GM18508 (cell line): ENCODE results near the gene EIF4E3.

Source experiments
- ATAC-seq: cut with Tn5 transposase; IDR thresholded peaks from one replicate; pipeline ENCODE4 v1.9.1; 2021; ENCODE audit warnings: moderate number of reproducible peaks; ENCODE audit not compliant: insufficient read depth, unreplicated experiment

Gene EIF4E3

DNA sequence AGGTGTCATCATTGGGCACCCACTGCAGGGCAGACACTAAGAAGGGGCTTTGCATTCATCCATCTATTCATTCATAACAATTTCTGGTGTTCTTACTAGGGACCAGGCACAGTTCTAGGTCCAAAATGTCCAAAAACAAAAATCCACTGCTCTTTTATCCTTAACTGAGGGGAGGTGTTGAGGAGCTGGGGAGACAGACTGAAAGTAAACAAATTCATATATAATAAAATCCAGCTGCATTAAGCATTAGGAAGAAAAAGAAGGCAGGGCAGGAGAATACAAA is 1.1 kb downstream of the EIF4E3 start:
- ATAC-seq = no peak

DNA sequence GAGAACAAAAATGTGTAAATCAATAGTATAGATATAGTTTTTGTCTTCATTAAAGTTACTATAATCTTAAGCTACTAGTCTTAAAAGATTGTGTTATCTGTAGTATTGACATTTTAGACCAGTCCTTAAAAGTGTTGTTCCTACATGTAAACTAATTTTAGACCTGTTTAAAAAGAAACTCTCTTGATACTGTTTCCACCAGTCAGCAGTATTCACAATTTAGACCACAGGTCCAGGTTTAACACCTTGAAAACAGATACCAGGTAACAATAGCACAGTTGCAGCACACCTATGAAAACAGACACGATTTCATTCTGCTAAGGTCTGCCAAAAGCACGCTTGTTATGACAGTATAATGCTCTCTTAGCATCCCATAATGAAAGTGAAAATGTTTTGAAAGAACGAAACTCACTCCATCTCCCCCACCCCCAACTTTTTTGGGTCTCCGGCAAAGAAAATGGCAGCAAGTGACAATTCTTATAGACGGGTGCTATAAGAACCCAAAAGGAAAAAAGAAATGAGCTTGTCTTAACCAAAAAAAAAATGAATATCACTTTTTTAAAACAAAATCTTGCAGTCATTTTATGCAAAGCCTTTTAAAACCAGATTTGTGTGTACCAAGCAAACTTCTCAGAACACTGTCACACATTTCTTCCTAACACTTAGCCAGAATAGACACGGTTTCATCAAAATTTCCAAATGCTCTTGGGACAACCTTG is 1.6 kb downstream of the EIF4E3 start:
- ATAC-seq = peak; percentile 50

DNA sequence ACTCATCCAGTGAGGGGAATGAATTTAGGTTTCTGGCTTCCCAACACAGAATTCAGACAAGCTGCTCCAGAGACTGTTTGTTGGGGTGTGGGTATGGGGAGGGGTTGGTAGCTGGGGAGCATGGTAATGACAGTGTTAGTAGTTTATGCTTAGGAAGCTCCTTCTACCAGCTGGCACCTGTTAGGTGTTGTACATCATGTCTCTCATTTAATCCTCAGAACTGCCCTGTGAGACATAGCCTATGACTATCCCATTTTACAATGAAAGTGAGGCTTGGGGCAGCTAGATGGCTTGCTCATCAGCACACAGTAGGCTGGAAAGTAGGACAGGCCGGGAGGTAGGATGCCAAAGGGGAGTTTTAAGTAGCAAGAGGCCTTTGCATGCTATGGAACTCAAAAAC is 2.5 kb downstream of the EIF4E3 start:
- ATAC-seq = no peak

DNA sequence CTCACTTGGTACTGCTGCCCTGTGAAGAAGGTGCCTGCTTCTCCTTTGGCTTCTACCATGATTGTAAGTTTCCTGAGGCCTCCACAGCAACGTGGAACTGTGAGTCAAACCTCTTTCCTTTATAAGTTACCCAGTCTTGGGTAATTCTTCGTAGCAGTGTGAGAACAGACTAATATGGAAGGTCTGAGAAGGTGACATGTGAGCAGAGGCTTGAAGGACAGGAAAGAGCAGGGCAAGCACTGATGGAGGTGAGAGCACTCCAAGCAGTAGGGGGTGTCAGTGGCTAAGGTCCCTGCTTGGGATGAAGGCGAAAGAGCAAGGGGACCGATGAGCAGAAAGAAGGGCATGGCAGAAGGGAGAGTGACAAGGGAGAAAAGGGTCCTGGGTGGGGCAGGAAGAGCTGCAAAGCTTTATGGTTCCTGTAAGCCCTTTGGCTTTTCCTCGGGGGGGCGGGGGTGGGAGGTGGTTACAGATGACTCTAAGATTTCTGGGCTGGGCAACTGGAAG is 3.5 kb downstream of the EIF4E3 start:
- no peak for ATAC-seq

DNA sequence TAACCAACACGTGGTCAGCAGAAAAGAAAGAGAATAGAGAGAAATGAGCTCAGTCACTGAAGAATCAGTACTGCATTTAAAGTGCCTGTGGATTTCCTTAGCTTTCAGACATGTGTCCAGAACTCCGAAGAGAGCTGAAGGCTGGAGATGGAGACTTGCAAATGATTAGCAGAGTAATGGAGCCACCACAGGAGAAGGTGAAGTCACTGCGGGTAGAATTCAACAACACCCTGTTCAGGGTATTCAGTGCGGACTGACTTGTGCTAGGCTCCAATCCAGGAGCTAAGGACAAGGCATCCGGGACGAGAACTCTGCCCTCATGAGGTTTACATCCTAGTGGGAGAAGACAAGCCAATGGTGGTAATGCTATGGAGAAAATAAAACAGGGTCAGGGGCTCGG is 4.2 kb downstream of the EIF4E3 start:
- ATAC-seq = no peak

DNA sequence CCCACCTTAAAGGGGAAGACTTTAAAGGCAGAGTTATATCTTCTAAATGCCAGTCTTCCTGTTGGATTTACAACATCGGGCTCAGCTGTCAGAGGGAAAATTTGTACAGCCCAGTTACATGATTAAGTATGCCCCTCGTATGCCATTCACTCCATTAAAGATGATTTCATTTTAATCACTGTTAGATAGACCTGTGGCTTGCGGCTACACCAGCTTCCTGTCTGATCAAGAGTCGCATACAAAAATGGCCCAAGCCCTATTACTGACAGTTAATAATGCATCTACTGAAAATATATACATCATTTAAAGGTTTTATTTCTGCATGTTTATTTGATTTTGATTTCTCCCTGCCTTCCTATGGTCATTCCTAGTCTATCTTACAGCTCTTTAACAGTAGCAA is 7.1 kb downstream of the EIF4E3 start:
- ATAC-seq = no peak

DNA sequence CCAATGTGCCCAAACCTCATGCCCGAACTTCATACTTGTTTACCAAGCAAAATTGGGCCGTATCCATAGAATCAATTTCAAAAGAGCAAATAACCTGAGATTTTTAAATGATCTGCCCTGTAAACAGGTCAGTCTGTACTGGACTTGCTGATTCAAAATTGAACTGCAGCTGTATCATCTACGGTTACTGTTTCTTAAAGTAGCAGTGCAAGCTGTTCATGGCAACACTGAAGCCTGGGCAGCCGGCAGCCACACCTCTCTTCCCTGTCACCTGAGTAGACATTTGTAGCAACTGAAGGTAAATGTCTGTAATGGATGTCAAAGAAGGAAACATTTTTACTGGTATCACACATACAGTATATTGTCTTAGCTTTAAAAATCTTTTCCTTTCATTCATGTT is 10.6 kb downstream of the EIF4E3 start:
- no peak for ATAC-seq

DNA sequence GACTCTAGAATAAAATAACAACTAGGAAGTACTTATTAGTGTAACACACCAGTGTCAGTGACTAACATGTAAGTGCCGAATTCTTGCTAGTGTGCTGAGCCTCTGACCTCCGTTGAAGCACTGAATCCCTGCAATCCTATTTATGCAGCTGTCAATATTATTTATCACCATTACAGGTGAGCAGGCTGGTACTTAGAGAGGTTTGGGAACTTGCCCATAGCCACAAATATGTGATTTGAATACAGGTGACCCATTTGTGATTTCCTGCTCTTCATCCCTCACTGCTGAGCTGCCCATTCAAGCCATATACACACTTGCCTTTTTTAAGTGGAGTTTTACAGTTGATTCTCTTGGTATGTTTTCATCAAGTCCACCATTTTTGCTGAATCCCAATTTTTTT is 12.2 kb downstream of the EIF4E3 start:
- ATAC-seq = no peak

DNA sequence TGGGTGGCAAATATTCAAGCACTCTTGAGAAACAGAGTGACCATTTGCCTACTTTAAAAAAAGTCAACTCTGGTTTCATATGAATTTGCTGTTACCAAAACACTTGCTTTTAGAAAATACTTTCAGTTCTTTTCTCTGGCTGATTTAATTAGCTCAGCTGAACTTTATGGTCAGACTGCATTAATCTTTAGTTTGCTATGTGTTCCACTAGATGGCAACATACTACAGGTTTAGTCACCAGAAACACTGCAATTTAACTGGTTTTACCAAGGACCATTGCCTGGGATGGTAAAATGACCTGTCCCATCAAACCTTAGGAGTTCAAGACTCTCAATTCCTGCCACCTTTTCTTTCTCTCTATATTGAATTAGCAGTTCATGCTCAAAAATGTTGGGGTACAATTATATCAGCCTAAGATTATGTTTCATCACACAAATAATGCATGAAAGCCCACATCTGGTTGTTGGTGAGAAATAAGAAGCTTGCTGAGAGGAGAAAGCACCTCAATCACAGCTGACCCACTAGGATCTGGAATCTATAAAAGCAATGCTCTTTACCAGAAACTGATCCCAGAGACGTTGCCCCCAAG is 14.2 kb downstream of the EIF4E3 start:
- ATAC-seq = peak; percentile 71

DNA sequence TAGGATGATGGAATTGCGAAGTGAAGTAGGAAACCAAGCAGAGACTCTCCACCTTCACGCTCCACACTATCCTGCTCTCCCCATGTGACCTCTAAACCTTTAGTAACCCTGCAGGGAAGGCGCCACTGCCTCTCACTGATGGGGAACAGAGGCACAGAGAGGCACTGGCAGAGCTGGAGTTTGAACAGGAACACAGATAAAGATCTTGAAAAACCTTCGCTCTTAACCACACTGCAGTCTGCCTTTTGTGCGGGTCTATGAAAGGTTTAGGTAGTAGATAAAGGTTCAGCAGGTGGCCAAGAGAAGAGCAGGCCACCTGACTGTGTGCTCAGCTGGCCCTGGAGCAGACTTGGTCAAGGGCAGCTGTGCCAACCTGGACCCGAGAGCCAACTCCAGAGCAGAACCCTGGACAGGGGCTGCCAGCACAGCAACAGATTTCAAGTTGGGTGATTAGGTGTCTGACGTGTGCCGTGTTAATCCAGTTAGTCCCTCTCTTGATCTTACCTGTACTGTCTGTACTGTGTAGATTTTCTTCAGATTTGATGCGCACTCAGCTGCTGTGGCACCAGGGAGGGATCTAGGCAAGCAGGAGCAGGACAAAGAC is 15.2 kb downstream of the EIF4E3 start:
- ATAC-seq = no peak

DNA sequence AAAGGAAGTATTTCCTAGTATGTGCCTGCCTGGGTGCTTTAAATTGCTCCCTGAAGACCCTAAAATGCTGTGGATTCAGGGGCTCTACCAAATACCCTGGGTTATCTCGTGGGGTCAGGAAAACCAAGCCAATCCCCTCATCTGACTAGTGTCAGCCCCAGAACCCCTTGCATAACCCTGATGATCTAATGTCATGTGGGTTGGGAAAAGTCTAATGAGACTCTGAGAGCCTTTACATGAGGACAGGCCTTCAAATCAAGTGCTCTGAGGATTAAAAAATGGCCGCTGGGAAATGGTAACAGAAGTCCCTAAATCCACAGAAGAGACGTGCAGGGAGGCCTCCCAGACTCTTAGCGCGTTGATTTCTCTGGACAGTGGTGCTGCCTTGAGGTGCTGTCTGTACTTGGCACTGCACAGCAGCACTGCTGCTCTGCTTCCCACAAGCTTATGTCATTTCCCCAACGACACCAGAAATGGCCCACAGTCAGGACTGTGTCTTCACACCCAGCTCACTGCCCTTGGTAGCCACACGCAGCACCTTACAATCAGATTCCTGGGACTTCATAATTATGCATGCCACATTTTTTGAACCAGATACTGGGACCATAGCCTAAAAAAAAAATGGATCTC is 16.6 kb downstream of the EIF4E3 start:
- no peak for ATAC-seq

DNA sequence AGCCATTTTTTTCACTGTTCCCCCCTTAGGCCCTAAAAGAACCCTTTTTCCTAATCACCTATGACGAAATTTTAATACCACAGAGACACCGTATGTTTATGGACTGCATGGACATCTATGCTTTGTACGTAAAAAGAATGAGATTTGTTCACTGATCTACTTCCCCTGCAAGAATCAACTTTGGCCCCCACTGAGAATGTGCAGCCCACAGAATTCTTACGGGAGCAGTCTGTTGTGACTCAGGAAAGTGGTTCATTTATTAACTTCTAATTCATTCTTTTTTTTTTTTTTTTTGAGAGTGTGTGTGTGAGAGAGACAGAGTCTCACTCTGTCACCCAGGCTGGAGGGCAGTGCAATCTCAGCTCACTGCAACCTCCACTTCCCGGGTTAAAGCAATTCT is 17.6 kb downstream of the EIF4E3 start:
- no peak for ATAC-seq

DNA sequence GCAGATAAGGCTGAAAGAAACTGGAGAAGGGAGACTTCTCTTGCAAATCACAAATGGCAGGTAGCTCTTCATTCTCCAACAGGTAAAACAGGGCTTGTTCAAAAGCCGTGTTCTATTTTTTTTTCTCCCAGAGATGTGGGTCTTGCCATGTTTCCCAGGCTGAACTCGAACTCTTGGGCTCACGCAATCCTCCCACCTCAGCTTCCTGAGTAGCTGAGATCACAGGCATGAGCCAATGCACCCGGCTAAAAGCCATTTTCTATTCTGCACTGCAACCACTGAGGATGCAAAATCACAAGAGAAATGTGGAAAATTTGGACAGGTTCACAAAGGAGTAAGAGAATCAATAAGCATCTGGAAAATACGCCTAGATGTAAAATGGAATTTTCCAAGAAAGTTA is 19.5 kb downstream of the EIF4E3 start:
- no peak for ATAC-seq

DNA sequence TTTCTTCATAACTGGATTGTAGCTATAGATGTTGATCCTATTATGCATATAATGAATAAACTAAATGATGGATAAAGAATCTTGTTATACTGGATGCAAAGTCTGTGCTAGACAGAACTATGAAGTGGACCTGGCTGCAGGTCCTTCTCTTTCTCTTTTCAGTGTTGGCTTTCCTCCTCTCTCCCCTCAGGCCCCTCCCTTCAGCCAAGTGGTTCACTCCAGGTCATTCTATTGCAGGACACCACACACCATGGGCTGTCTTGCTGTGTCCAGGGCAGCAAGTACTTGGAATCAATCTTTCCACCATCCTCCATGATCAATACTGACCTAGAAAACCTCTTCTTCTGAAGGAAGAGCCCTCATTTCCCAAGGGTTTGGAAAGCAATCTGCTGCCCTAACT is 20.3 kb downstream of the EIF4E3 start:
- no peak for ATAC-seq

DNA sequence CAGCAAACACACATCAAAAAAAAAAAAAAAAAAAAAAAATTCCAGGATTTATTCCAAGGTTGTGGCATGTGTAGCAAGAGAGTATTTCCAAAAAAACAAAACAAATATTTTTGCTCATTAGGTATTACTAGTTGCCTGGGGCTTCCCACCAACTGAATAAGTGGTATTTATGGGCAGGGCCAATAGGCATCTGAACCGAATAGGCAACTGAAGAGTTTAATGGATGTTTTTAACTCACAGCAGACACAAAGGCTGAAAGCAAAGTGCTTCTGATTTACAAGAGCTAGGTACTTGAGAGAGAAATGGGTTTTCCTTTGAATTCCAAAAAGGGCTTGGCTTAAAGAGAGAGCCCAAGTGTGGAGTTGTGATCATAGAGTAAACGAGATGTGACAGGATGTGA is 21.4 kb downstream of the EIF4E3 start:
- no peak for ATAC-seq

DNA sequence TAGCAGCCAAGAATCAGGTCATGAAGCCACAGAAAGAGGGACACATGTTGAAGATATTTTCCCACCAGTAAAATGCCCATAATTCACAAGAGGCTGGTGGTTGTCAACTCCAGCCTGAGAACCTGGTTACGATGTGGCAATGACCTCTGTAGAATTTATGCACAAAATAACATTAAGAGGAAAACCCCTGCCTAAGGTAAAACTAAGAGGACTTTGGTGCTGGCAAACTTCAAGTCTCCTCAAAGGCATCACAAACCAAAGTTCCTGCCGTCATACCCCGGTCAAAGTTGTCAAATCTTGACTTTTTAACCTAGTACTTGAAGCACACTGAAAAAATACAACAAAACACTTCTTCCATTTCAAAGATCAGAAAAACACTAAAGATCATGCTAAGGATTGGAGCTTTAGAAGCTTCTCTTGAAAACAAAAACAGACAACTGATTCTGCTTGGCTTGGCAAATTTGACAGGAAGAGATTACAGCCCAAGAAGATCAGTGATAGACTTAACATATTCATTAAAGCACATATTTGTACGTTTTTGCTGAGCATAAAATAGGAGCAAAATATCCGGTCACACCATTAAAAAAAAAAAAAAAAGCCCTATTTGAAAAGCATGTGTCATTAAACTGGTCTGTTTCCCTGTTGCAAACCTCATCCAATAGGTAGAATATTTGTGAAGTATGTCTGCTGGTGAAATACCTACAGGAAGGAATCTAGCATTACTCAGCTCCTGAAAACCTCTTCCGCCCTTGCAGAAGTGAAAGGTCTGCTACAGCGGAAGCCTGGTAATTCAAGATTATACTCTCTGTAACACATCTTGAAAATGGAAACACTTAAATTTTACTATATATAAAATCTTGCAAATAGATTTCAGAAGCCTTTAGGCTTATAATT is 22.8 kb downstream of the EIF4E3 start:
- ATAC-seq = peak; percentile 70

DNA sequence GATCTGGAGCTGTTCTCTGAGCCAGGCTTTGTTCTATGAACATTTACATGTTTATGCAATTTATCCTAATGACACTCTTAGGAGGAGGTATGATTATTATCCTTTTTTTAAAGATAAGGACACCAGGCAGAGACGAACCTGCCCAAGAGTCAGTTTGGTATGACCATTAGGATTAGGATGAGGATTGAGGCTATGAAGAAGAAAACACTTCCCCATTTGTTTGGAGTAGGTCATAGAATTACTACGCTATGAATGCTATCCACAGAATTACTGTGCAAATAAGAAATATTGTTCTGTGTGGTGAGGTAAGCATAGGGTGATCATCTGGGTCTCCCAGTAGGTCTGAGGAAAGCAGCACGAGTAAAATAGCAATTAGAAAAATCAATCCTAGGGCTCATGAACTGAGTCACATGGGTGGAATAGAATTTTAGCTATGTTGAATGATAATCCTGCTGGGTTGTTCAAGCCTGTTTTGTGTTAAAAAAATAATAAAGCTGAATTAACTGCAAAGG is 23.9 kb downstream of the EIF4E3 start:
- ATAC-seq = no peak

DNA sequence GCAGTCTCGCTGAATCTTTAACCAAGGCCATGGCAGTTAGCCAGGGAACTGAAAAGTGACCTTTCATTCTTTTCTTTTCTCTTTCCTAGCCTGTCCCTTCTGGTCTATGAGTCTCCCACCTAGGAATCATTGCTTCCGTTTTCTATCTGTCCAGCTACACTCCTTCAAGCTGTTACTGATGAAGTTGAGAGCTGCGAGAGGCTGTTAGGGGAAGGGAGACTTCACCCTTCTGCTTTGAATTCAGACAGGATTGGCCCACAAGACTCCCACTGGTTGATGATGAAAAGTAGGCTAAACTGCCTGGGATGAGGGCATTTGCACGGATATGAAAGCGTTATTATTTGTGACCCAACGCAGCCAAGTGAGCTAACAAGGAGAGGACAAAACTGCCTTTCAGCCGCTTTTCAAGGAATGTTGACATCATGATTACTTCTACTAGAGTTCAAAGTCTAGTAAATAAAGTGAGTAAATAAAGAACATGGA is 30.2 kb downstream of the EIF4E3 start:
- no peak for ATAC-seq

DNA sequence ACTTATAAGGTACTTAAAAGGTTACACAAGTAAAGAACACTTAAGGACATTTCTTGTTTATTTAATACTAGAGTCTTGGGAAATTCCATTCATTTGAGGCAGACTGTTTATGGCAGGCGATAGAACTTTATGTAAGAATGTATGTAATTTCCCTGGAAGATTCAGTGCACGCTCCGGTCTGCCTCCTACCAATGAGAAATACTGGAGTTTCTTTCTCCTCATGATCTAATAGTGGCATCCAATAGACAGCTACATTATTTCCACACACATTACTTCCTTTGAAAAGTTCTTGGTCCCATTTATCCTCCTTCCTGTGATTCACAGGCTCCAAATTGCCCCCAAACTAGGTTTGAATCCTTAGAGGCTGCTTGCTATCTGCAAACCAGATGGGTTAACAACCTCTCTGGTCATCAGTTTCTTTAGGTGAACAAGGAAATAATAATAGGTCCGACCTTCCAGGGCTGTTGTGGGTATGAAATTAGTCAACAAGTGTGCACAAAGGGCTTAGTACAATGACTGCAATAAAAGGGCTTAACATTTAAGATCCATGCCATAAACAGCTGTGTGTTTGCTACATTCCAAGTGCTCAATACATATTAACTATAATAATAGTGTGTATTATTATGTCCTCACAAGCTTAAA is 30.7 kb downstream of the EIF4E3 start:
- ATAC-seq = no peak

DNA sequence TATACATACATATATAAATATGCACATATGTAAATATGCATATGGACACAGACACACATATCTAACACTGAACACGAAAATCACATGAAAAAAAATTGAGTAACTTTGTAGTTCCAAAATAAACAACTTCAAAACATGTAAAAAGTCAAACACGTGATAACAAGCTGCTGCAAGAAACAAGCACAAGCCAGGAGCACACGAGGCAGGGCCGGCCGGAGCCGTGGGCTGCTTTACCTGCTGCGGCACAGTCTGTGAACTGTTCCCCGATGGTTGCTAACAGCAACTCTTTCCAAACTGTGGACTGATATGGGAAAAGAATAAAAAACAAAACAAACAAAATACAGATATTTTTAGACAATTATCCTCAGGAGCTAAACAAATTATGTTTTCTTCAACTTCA is 31.6 kb downstream of the EIF4E3 start:
- ATAC-seq = no peak
